PC-9 (cell line): ENCODE data around the gene PTPRD. TPM values are rescaled to one million over a fixed set of nuclear protein-coding genes. Genes with fewer than 3 reads are reported as not detected.

ENCODE experiments used
- BruUV-seq: library from RNA; stranded (reverse); fragments of 400-500 nt; replicated peaks from 2 replicates; lab custom pipeline; 2021; lab: Mats Ljungman, UMichigan
- CTCF ChIA-PET: fragments of 300-600 bp; sonication (Branson Sonifier 250); formaldehyde crosslinking; loops from one replicate; lab custom pipeline; 2022; ENCODE audit warnings: antibody characterized with exemption; lab: Charles Lee
- POLR2A ChIA-PET: fragments of 300-600 bp; sonication (Branson Sonifier 250); formaldehyde crosslinking; loops from one replicate; lab custom pipeline; 2022; ENCODE audit warnings: antibody characterized with exemption; ENCODE audit not compliant: unreplicated experiment; lab: Charles Lee
- DNase-seq, 2 experiments: peaks; one replicate each; pipeline versions ENCODE4 v3.0.0 to v3.0.0-alpha.2; 2015 to 2022; ENCODE audit warnings: mixed read lengths in 1 of 2
- H2AFZ ChIP-seq: fragments of 200-600 bp; sonication (generic); 2 replicates; pipeline ENCODE4 v1.8.1; 2017; ENCODE audit warnings: antibody characterized with exemption
- H3F3A ChIP-seq: fragments of 200-600 bp; sonication (generic); 2 replicates; pipeline ENCODE4 v1.8.1; 2017; ENCODE audit warnings: antibody characterized with exemption, mild to moderate bottlenecking, low read depth; ENCODE audit not compliant: insufficient read depth
- H3K27ac ChIP-seq: fragments of 200-600 bp; sonication (generic); 2 replicates; pipeline ENCODE4 v1.6.1; 2016; ENCODE audit warnings: mixed run types
- H3K27me3 ChIP-seq: fragments of 200-600 bp; sonication (generic); 2 replicates; pipeline ENCODE4 v1.6.1; 2016; ENCODE audit warnings: low read depth, mixed run types; ENCODE audit not compliant: insufficient read depth
- H3K36me3 ChIP-seq: fragments of 200-600 bp; sonication (generic); 2 replicates; pipeline ENCODE4 v1.6.1; 2016; ENCODE audit warnings: low read depth, mixed run types
- H3K4me1 ChIP-seq: fragments of 200-600 bp; sonication (generic); replicated peaks from 2 replicates; pipeline ENCODE4 v1.6.1; 2016; ENCODE audit warnings: mixed run types; ENCODE audit not compliant: insufficient read depth
- H3K4me2 ChIP-seq: fragments of 200-600 bp; sonication (generic); 2 replicates; pipeline ENCODE4 v1.6.1; 2017; ENCODE audit warnings: mixed run types
- H3K4me3 ChIP-seq: fragments of 200-600 bp; sonication (generic); 2 replicates; pipeline ENCODE4 v1.6.1; 2016; ENCODE audit warnings: mixed run types
- H3K79me2 ChIP-seq: fragments of 200-600 bp; sonication (generic); 2 replicates; pipeline ENCODE4 v1.6.1; 2017; ENCODE audit warnings: low read depth, mixed run types
- H3K9me2 ChIP-seq: fragments of 200-600 bp; sonication (generic); 2 replicates; pipeline ENCODE4 v1.8.1; 2017; ENCODE audit warnings: mild to moderate bottlenecking; ENCODE audit not compliant: insufficient read depth
- H3K9me3 ChIP-seq: fragments of 200-600 bp; sonication (generic); 2 replicates; pipeline ENCODE4 v1.8.1; 2016; ENCODE audit warnings: low read depth; ENCODE audit not compliant: insufficient read depth
- H4K20me1 ChIP-seq: fragments of 200-600 bp; sonication (generic); 2 replicates; pipeline ENCODE4 v1.8.1; 2017; ENCODE audit not compliant: insufficient read depth
- CTCF ChIP-seq: fragments of 200-600 bp; sonication (generic); conservative IDR thresholded peaks from 2 replicates; pipeline ENCODE4 v1.6.1; 2017; ENCODE audit warnings: mixed run types, antibody characterized with exemption, mild to moderate bottlenecking, moderate library complexity
- EZH2 ChIP-seq: fragments of 200-600 bp; sonication (generic); IDR thresholded peaks from 2 replicates; pipeline ENCODE4 v1.8.0; 2017; ENCODE audit warnings: antibody characterized with exemption, low read depth
- intact Hi-C: fragments of 100-400 bp; cut with micrococcal nuclease; formaldehyde crosslinking; loops from one replicate; pipeline ENCODE4 v1.10.0; 2022; ENCODE audit not compliant: unreplicated experiment
- total RNA-seq: library from RNA; stranded (reverse); gene quantifications from 2 replicates; pipeline ENCODE4 v1.2.3, GENCODE V29; 2021

Gene PTPRD
- total RNA-seq, 1 experiment from 2014 or later = not detected

DNA sequence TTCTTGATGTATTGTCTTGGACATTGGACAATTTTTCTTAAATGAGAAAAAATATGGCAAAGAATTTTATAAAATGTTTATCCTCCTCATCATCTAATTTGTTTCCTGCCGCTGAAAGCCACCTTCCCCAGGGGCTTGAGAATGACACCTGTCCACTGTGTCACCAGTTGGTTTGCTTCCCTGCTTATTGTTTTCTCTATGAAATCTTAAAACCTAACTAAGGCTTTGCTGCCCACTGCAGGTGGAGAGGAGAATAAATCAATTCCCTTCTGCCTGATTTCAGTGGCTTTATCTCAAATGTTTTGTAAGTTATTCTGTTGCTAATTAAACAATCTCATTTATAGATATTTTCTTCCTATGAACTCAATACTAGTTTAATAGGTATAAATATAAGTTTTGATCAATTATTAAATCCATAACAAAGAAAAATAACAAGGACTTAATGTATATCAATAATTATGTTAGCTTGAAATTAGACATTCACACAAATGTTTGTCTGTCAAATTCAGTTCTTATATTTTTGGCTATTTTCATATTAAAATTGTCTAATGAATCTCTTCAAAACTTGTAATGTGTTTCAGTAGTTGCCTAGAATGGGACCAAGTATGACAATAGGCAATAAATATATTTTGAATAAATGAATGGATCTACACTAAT, 822.5 kb downstream of the PTPRD start:
- TF ChIP-seq EZH2 (no peak), CTCF (peak; percentile 60)
- Histone ChIP-seq H3K9me2 (no peaks in the 10 kb centered on the region), H3K27ac (no peak overlapping the region), H3K9me3 (no peaks in the 10 kb centered on the region), H3K4me2 (no peak overlapping the region), H3K27me3 (no peaks in the 10 kb centered on the region), H3F3A (no peaks in the 10 kb centered on the region), H3K79me2 (no peaks in the 10 kb centered on the region), H2AFZ (no peak overlapping the region), H4K20me1 (no peaks in the 10 kb centered on the region), H3K4me1 (no peaks in the 10 kb centered on the region), H3K36me3 (no peaks in the 10 kb centered on the region), H3K4me3 (no peak overlapping the region)
- intact Hi-C loops = no loop called here
- no TSS peak for BruUV-seq
- CTCF ChIA-PET = no interaction called here
- POLR2A ChIA-PET = no interaction called here
- DNase-seq = peak in 1 of 2 experiments; percentile 0

DNA sequence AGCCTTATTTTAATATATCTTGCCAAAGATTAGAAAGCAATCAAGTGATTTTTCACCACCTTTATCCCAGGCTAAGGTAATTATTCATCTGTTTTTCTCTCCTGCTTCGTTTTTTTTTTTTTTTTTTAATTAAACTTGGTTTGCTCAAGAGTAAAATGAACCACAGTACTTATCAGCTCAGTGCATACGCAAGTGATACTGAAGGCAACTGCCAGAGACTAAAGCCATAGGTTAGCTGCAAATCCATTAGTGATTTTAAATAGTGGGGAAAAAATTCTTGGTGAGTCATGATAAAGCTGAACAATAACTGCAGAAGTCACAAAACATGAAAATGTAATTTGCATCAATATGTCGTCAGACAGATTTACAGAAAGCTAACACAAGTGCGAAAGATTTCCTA, 829.1 kb downstream of the PTPRD start:
- H3K4me3 ChIP-seq = no peak overlapping the region
- BruUV-seq = no TSS peak
- CTCF ChIA-PET = no interaction called here
- DNase-seq = no peak
- no peak for TF ChIP-seq CTCF
- no peak for TF ChIP-seq EZH2
- no peak overlapping the region for H2AFZ ChIP-seq
- H4K20me1 ChIP-seq = no peaks in the 10 kb centered on the region
- H3K27me3 ChIP-seq = no peaks in the 10 kb centered on the region
- no peaks in the 10 kb centered on the region for H3K36me3 ChIP-seq
- no peaks in the 10 kb centered on the region for H3F3A ChIP-seq
- POLR2A ChIA-PET = no interaction called here
- no peaks in the 10 kb centered on the region for H3K9me3 ChIP-seq
- H3K9me2 ChIP-seq = no peaks in the 10 kb centered on the region
- intact Hi-C loops = no loop called here
- H3K4me1 ChIP-seq = no peaks in the 10 kb centered on the region
- H3K27ac ChIP-seq = no peak overlapping the region
- no peaks in the 10 kb centered on the region for H3K79me2 ChIP-seq
- H3K4me2 ChIP-seq = no peak overlapping the region

DNA sequence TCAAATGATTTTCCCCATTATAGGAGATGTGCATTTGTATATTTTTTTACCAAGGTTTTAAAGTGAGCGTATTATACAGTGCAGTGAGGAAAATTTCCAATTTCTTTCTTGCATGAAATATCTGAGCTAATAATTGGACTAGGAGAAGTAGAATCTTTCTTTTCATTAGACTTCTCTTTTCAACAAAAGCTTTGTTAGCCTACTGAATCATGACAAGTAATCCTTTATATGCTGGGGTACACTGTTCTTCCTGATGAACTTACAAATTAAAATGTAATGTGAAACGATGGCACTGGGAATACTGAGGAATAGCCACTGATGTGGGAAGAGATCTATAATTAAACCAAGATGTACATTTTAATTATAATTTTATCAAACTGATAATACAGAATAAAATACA, 829.6 kb downstream of the PTPRD start:
- intact Hi-C loops = no loop called here
- CTCF ChIA-PET = no interaction called here
- no peaks in the 10 kb centered on the region for H3F3A ChIP-seq
- no peaks in the 10 kb centered on the region for H3K9me3 ChIP-seq
- no peaks in the 10 kb centered on the region for H3K4me1 ChIP-seq
- H3K4me2 ChIP-seq = no peak overlapping the region
- H4K20me1 ChIP-seq = no peaks in the 10 kb centered on the region
- no peak for DNase-seq
- no peak overlapping the region for H2AFZ ChIP-seq
- no peak for TF ChIP-seq EZH2
- no peak for TF ChIP-seq CTCF
- H3K79me2 ChIP-seq = no peaks in the 10 kb centered on the region
- POLR2A ChIA-PET = no interaction called here
- no peak overlapping the region for H3K4me3 ChIP-seq
- H3K36me3 ChIP-seq = no peaks in the 10 kb centered on the region
- H3K27ac ChIP-seq = no peak overlapping the region
- H3K27me3 ChIP-seq = no peaks in the 10 kb centered on the region
- no peaks in the 10 kb centered on the region for H3K9me2 ChIP-seq
- no TSS peak for BruUV-seq
